ENCODE results near the gene SHISA3.
"Not testable (repeated sequence)": the region's sequence is repeated elsewhere in the genome, so short reads cannot be mapped to it uniquely, and the experiment has no call there.

Gene SHISA3

GRCh38 chr4:42396752-42397634 lies at the start of gene SHISA3:
SHISA3 (plus strand) TSS chr4:42397488; CDS start chr4:42398057, 569 bp downstream.
- no peak for DNase-seq (ENCODE audit: low spot score)

GRCh38 chr4:42348247-42348646 lies 49.0 kb upstream of the SHISA3 start:
- no peak for DNase-seq (ENCODE audit: low spot score)

GRCh38 chr4:42348692-42349091 lies 48.6 kb upstream of the SHISA3 start:
- DNase-seq (ENCODE audit: low spot score) = no peak

- no peak for DNase-seq (ENCODE audit: low spot score)
Measured at GRCh38 chr4:42350611-42351182, 46.6 kb upstream of the SHISA3 start.

- DNase-seq (ENCODE audit: low spot score) = no peak
Measured at GRCh38 chr4:42352049-42352448, 45.2 kb upstream of the SHISA3 start.

- no peak for DNase-seq (ENCODE audit: low spot score)
Measured at GRCh38 chr4:42357325-42357724, 40.0 kb upstream of the SHISA3 start.

GRCh38 chr4:42359711-42360110 lies 37.6 kb upstream of the SHISA3 start:
- no peak for DNase-seq (ENCODE audit: low spot score)

GRCh38 chr4:42360256-42360669 lies 37.0 kb upstream of the SHISA3 start:
- no peak for DNase-seq (ENCODE audit: low spot score)

GRCh38 chr4:42361456-42361855 lies 35.8 kb upstream of the SHISA3 start:
- DNase-seq (ENCODE audit: low spot score) = no peak

- DNase-seq (ENCODE audit: low spot score) = no peak
Measured at GRCh38 chr4:42362591-42362990, 34.7 kb upstream of the SHISA3 start.

- DNase-seq (ENCODE audit: low spot score) = no peak
Measured at GRCh38 chr4:42363614-42364013, 33.7 kb upstream of the SHISA3 start.

- no peak for DNase-seq (ENCODE audit: low spot score)
Measured at GRCh38 chr4:42364266-42365053, 32.8 kb upstream of the SHISA3 start.

GRCh38 chr4:42366959-42367358 lies 30.3 kb upstream of the SHISA3 start:
- DNase-seq (ENCODE audit: low spot score) = no peak

- DNase-seq (ENCODE audit: low spot score) = no peak
Measured at GRCh38 chr4:42369489-42369888, 27.8 kb upstream of the SHISA3 start.

GRCh38 chr4:42371305-42372252 lies 25.7 kb upstream of the SHISA3 start:
- DNase-seq (ENCODE audit: low spot score) = peak; percentile 44

GRCh38 chr4:42372303-42372702 lies 25.0 kb upstream of the SHISA3 start:
- DNase-seq (ENCODE audit: low spot score) = not testable (repeated sequence)

- no peak for DNase-seq (ENCODE audit: low spot score)
Measured at GRCh38 chr4:42377497-42377896, 19.8 kb upstream of the SHISA3 start.

- DNase-seq (ENCODE audit: low spot score) = no peak
Measured at GRCh38 chr4:42381666-42382065, 15.6 kb upstream of the SHISA3 start.

- no peak for DNase-seq (ENCODE audit: low spot score)
Measured at GRCh38 chr4:42385516-42385915, 11.8 kb upstream of the SHISA3 start.

GRCh38 chr4:42390622-42391354 lies 6.5 kb upstream of the SHISA3 start:
- no peak for DNase-seq (ENCODE audit: low spot score)

GRCh38 chr4:42391355-42391664 lies 6.0 kb upstream of the SHISA3 start:
- DNase-seq (ENCODE audit: low spot score) = no peak

All from putamen (tissue), 1 donor.